ENCODE results near the gene RBM24.

Gene RBM24

DNA sequence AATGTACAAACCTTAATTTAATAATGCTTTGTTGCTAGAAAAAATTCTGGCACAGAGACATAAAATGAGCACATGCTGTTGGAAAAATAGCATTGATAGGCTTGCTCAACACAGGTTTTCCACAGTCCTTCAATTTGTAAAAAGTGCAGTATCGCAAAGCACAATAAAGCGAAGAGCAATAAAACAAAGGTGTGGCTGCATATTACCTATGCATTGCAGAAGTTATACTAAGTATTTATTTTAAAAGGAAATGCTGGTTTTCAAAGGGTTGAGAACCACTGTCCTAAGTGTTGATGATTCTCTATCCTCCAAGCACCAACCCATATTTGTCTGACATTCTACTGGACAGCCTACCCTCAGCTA is 58.1 kb downstream of the RBM24 start:
- H3K4me3 ChIP-seq (ENCODE audit: low read length): no peak overlapping the region
- TF ChIP-seq, protein P1, sequence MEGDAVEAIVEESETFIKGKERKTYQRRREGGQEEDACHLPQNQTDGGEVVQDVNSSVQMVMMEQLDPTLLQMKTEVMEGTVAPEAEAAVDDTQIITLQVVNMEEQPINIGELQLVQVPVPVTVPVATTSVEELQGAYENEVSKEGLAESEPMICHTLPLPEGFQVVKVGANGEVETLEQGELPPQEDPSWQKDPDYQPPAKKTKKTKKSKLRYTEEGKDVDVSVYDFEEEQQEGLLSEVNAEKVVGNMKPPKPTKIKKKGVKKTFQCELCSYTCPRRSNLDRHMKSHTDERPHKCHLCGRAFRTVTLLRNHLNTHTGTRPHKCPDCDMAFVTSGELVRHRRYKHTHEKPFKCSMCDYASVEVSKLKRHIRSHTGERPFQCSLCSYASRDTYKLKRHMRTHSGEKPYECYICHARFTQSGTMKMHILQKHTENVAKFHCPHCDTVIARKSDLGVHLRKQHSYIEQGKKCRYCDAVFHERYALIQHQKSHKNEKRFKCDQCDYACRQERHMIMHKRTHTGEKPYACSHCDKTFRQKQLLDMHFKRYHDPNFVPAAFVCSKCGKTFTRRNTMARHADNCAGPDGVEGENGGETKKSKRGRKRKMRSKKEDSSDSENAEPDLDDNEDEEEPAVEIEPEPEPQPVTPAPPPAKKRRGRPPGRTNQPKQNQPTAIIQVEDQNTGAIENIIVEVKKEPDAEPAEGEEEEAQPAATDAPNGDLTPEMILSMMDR (conservative IDR thresholded peaks at IDR 0.05; ENCODE audit: low read depth, low read length): no peak
- no peak for DNase-seq (ENCODE audit: low read depth)

GRCh38 chr6:17341117-17341805 is 60.1 kb downstream of the RBM24 start:
- no peak for DNase-seq (ENCODE audit: low read depth)
- H3K4me3 ChIP-seq (ENCODE audit: low read length): no peak overlapping the region
- TF ChIP-seq, protein P1 (conservative IDR thresholded peaks at IDR 0.05; ENCODE audit: low read depth, low read length): no peak

- TF ChIP-seq, protein P1 (conservative IDR thresholded peaks at IDR 0.05; ENCODE audit: low read depth, low read length): no peak
- DNase-seq (ENCODE audit: low read depth): no peak
- no peak overlapping the region for H3K4me3 ChIP-seq (ENCODE audit: low read length)
Measured at GRCh38 chr6:17341891-17342290, 60.7 kb downstream of the RBM24 start.

- no peak overlapping the region for H3K4me3 ChIP-seq (ENCODE audit: low read length)
- TF ChIP-seq, protein P1 (conservative IDR thresholded peaks at IDR 0.05; ENCODE audit: low read depth, low read length): no peak
- DNase-seq (ENCODE audit: low read depth): no peak
Measured at GRCh38 chr6:17343215-17343614, 62.1 kb downstream of the RBM24 start.
